ENCODE data around the gene NCOR1.

DNA sequence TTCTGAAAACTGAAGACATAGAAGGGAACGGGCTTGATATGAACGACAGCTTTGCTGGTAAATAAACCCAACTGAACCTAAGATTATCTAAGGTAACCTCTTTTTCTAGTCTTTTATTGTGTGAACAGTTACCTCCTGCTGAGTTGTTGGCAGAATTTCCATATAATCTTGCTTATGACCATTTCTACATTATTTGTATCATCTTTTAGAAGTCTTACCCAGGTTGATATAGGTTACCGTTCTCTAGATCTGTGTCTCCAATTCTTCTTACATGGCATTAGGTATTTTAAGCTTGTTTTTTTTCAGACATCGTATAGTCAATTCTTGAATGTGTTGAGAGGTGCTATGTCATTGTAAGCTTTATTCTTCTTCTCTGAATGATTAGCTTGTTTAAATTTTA, 191.5 kb downstream of the NCOR1 start:
- no peak for TF ChIP-seq CTCF (conservative IDR thresholded peaks at IDR 0.05)
- TF ChIP-seq EZH2 (IDR thresholded peaks at IDR 0.05; ENCODE audit: low read depth): no peak
